Mesenchymal stem cell (in vitro differentiated cells and primary cell): ENCODE data around the gene CDYL2.

Experiments
- DNase-seq: peaks from one replicate; pipeline ENCODE4 v3.0.0-alpha.2; 2013
- H2AFZ ChIP-seq: one replicate; pipeline ENCODE4 v1.6.1; 2013; ENCODE audit warnings: low read depth, mild to moderate bottlenecking, control low read depth, inconsistent platforms, low read length, moderate library complexity
- H2AK5ac ChIP-seq: 2 replicates; pipeline ENCODE4 v1.6.1; 2013; ENCODE audit warnings: low read length, moderate library complexity, mild to moderate bottlenecking, inconsistent platforms; ENCODE audit not compliant: severe bottlenecking
- H2BK120ac ChIP-seq: one replicate; pipeline ENCODE4 v1.6.1; 2013; ENCODE audit warnings: low read depth, mild to moderate bottlenecking, inconsistent platforms, low read length, moderate library complexity
- H2BK12ac ChIP-seq, 2 experiments: one replicate each; pipeline ENCODE4 v1.6.1; 2013; ENCODE audit warnings: inconsistent platforms in 2 of 2, low read length in 2 of 2, mild to moderate bottlenecking in 2 of 2, moderate library complexity in 2 of 2, control low read depth in 1 of 2
- H2BK15ac ChIP-seq: one replicate; pipeline ENCODE4 v1.6.1; 2013; ENCODE audit warnings: mild to moderate bottlenecking, low read depth, inconsistent platforms; ENCODE audit not compliant: poor library complexity, severe bottlenecking
- H2BK5ac ChIP-seq: 2 replicates; pipeline ENCODE4 v1.6.1; 2013; ENCODE audit warnings: low read depth, mild to moderate bottlenecking, low read length, control low read depth, inconsistent platforms; ENCODE audit not compliant: poor library complexity, severe bottlenecking
- H3K14ac ChIP-seq, 2 experiments: one replicate each; pipeline ENCODE4 v1.6.1; 2013; ENCODE audit warnings: inconsistent platforms in 2 of 2, low read length in 2 of 2, control low read depth in 1 of 2, mild to moderate bottlenecking in 1 of 2, moderate library complexity in 1 of 2
- H3K18ac ChIP-seq, 2 experiments: one replicate each; pipeline ENCODE4 v1.6.1; 2013; ENCODE audit warnings: inconsistent platforms in 2 of 2, low read length in 2 of 2, control low read depth in 1 of 2, low read depth in 1 of 2, mild to moderate bottlenecking in 1 of 2
- H3K23ac ChIP-seq, 2 experiments: one replicate each; pipeline ENCODE4 v1.6.1; 2013; ENCODE audit warnings: inconsistent platforms in 2 of 2, low read length in 2 of 2, mild to moderate bottlenecking in 2 of 2, moderate library complexity in 2 of 2, control low read depth in 1 of 2
- H3K27ac ChIP-seq: 2 replicates; pipeline ENCODE4 v1.5.1; 2013; ENCODE audit warnings: mild to moderate bottlenecking, moderate library complexity, low read length, control low read depth, inconsistent platforms; ENCODE audit not compliant: poor library complexity, severe bottlenecking
- H3K27me3 ChIP-seq, 2 experiments: 2 replicates each; pipeline versions ENCODE4 v1.6.1 to v1.7.0; 2013; ENCODE audit warnings: low read length in 2 of 2, mild to moderate bottlenecking in 2 of 2, moderate library complexity in 2 of 2, control low read depth in 1 of 2, inconsistent platforms in 1 of 2; ENCODE audit not compliant: control insufficient read depth in 1 of 2, insufficient read depth in 1 of 2
- H3K36me3 ChIP-seq, 2 experiments: 2 replicates each; pipeline versions ENCODE4 v1.6.1 to v1.7.0; 2013; ENCODE audit warnings: low read length in 2 of 2, control low read depth in 1 of 2, inconsistent platforms in 1 of 2, low read depth in 1 of 2, mild to moderate bottlenecking in 1 of 2; ENCODE audit not compliant: insufficient read depth in 2 of 2, control insufficient read depth in 1 of 2
- H3K4ac ChIP-seq, 2 experiments: one replicate each; pipeline ENCODE4 v1.6.1; 2013; ENCODE audit warnings: inconsistent platforms in 2 of 2, low read length in 2 of 2, mild to moderate bottlenecking in 2 of 2, moderate library complexity in 2 of 2, control low read depth in 1 of 2, low read depth in 1 of 2
- H3K4me1 ChIP-seq: 2 replicates; pipeline ENCODE4 v1.6.1; 2013; ENCODE audit warnings: low read depth, low read length, control low read depth; ENCODE audit not compliant: control insufficient read depth, insufficient read depth
- H3K4me2 ChIP-seq: 2 replicates; pipeline ENCODE4 v1.6.1; 2013; ENCODE audit warnings: low read length, mild to moderate bottlenecking, inconsistent platforms; ENCODE audit not compliant: poor library complexity, severe bottlenecking
- H3K4me3 ChIP-seq, 2 experiments: 2 replicates each; pipeline versions ENCODE4 v1.5.1 to v1.7.0; 2013; ENCODE audit warnings: low read length in 2 of 2, mild to moderate bottlenecking in 2 of 2, control low read depth in 1 of 2, low read depth in 1 of 2; ENCODE audit not compliant: insufficient read depth in 1 of 2
- H3K79me1 ChIP-seq: replicated peaks from 2 replicates; pipeline ENCODE4 v1.6.1; 2013; ENCODE audit warnings: mild to moderate bottlenecking, control low read depth, low read length, inconsistent platforms; ENCODE audit not compliant: poor library complexity, severe bottlenecking
- H3K9ac ChIP-seq: 2 replicates; pipeline ENCODE4 v1.7.0; 2013; ENCODE audit warnings: mild to moderate bottlenecking, low read length, moderate library complexity
- H3K9me3 ChIP-seq: 2 replicates; pipeline ENCODE4 v1.7.0; 2013; ENCODE audit warnings: mild to moderate bottlenecking, low read length; ENCODE audit not compliant: control insufficient read depth
- H4K8ac ChIP-seq: one replicate; pipeline ENCODE4 v1.6.1; 2013; ENCODE audit warnings: inconsistent platforms, mild to moderate bottlenecking, low read length, moderate library complexity
- H4K91ac ChIP-seq: one replicate; pipeline ENCODE4 v1.6.1; 2013; ENCODE audit warnings: mild to moderate bottlenecking, low read length, inconsistent platforms
- WGBS: methylation state at CpG from one replicate; pipeline ENCODE4 v1.1.7; 2013; ENCODE audit warnings: mixed read lengths; 5-methylcytosine and 5-hydroxymethylcytosine counted together

CDYL2 gene

DNA sequence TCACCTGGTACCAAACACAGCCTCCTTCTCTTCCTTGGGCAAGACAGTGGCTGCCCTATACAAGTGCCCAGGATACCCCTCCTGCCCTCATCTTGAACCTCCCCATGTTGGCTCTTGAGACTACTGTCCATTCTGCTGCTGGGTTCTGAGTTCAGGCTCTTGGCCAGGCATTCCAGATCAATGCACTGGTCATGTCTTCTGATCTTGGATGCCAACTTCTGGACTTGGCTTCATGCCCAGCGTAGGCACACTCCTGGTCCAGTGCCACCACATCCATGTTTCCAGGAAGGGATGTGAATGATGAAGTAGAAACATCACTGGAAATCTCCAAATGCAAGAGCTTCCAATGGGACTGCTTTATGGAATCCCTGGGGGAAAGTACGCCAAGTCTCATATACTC is 212.1 kb downstream of the CDYL2 start:
- WGBS, result 94% methylated on average over 2 of the region's 2 CpGs
- H4K91ac ChIP-seq, result no peak overlapping the region
- no peak overlapping the region for H3K27ac ChIP-seq
- no peak overlapping the region for H2BK5ac ChIP-seq
- no peak overlapping the region for H2BK120ac ChIP-seq
- H3K18ac ChIP-seq, result no peak overlapping the region
- no peak overlapping the region for H3K9ac ChIP-seq
- no peak overlapping the region for H2BK15ac ChIP-seq
- no peak for DNase-seq
- no peak overlapping the region for H3K4me2 ChIP-seq
- H3K14ac ChIP-seq, result no peak overlapping the region
- H3K36me3 ChIP-seq, result no peaks in the 10 kb centered on the region
- H3K9me3 ChIP-seq, result no peaks in the 10 kb centered on the region
- no peaks in the 10 kb centered on the region for H3K79me1 ChIP-seq
- no peak overlapping the region for H3K23ac ChIP-seq
- H3K27me3 ChIP-seq, result no peaks in the 10 kb centered on the region
- H3K4ac ChIP-seq, result no peak overlapping the region
- no peak overlapping the region for H4K8ac ChIP-seq
- H2AK5ac ChIP-seq, result no peak overlapping the region
- H2AFZ ChIP-seq, result no peak overlapping the region
- no peak overlapping the region for H3K4me3 ChIP-seq
- no peak overlapping the region for H2BK12ac ChIP-seq
- H3K4me1 ChIP-seq, result no peaks in the 10 kb centered on the region

DNA sequence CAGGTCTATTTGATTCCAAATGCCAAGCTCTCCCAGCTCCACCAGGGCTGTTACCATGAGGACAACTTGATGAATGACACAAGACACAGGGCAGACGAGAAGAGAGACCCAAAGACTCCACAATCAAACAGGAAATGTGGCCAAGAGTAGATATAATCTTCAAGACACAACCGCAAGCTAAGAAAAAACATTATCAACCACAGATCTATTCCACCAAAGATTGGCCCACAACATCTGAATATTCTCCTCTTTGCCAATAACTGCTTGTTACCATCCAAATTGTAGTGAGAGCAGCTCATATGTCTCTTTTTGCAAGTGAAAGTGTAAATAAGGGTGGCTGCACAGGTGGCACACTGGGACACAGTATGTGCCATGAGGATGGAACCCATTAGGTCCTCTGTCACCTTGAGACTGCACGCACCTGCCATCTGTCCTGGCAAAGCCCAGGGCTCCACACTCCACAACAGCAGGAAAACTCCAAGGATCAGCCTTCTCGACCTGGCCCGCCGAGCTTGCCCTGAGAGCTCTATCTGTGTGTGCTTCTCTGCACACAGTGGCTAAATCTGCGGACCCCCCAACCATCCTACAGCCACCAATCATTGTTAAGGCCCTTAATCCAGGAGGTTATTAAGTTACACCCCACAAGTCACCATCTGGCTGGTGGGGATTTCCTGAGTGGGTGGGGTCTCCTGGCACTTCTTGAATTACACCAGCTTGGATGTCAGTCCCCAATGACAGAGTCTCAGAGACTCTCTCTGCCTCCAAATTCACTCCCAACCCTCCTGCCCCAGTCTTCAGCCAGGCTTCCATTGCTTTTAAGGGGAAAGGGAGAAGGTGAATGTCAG is 213.1 kb downstream of the CDYL2 start:
- no peak overlapping the region for H4K91ac ChIP-seq
- H3K4ac ChIP-seq, result no peak overlapping the region
- H3K14ac ChIP-seq, result no peak overlapping the region
- no peak overlapping the region for H3K9ac ChIP-seq
- H2BK15ac ChIP-seq, result no peak overlapping the region
- H2BK12ac ChIP-seq, result no peak overlapping the region
- H2BK5ac ChIP-seq, result no peak overlapping the region
- H3K4me3 ChIP-seq, result no peak overlapping the region
- H3K79me1 ChIP-seq, result no peaks in the 10 kb centered on the region
- no peak overlapping the region for H2AFZ ChIP-seq
- WGBS, result 78% methylated on average over 6 of the region's 7 CpGs
- H3K9me3 ChIP-seq, result no peaks in the 10 kb centered on the region
- no peak overlapping the region for H4K8ac ChIP-seq
- no peak for DNase-seq
- no peak overlapping the region for H2AK5ac ChIP-seq
- no peaks in the 10 kb centered on the region for H3K36me3 ChIP-seq
- no peaks in the 10 kb centered on the region for H3K4me1 ChIP-seq
- H3K23ac ChIP-seq, result no peak overlapping the region
- H3K27ac ChIP-seq, result no peak overlapping the region
- no peak overlapping the region for H2BK120ac ChIP-seq
- no peak overlapping the region for H3K4me2 ChIP-seq
- H3K18ac ChIP-seq, result no peak overlapping the region
- H3K27me3 ChIP-seq, result no peaks in the 10 kb centered on the region

DNA sequence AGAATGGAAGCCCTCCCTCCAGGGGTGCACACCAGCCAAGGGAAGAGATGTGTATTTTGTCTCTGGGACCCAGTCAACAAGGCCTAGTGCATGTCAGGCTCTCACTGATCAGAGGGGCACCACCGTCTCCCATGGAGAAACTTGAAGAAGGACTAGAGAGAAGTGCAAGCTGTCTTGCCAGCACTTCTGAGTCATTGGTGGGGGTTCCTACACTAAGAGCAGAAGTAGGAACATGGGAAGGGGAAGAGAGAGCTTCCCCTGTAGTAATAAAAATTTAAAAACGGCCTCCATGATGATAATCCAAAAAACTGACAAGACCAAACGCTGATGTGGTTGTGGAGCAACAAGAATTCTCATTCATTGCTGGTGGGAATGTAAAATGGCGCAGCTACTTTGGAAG is 217.3 kb downstream of the CDYL2 start:
- Histone ChIP-seq H2AK5ac (no peak overlapping the region), H4K91ac (no peak overlapping the region), H2BK15ac (no peak overlapping the region), H3K18ac (no peak overlapping the region), H2BK5ac (no peak overlapping the region), H3K79me1 (no peaks in the 10 kb centered on the region), H3K23ac (no peak overlapping the region), H4K8ac (no peak overlapping the region), H3K14ac (no peak overlapping the region), H2BK120ac (no peak overlapping the region), H2AFZ (no peak overlapping the region), H3K36me3 (no peaks in the 10 kb centered on the region), H3K9ac (no peak overlapping the region), H3K4me1 (no peaks in the 10 kb centered on the region), H3K9me3 (no peaks in the 10 kb centered on the region), H2BK12ac (no peak overlapping the region), H3K4ac (no peak overlapping the region), H3K27ac (no peak overlapping the region), H3K4me2 (no peak overlapping the region), H3K27me3 (no peaks in the 10 kb centered on the region), H3K4me3 (no peak overlapping the region)
- WGBS, result 86% methylated on average over 3 of the region's 4 CpGs
- DNase-seq, result no peak

DNA sequence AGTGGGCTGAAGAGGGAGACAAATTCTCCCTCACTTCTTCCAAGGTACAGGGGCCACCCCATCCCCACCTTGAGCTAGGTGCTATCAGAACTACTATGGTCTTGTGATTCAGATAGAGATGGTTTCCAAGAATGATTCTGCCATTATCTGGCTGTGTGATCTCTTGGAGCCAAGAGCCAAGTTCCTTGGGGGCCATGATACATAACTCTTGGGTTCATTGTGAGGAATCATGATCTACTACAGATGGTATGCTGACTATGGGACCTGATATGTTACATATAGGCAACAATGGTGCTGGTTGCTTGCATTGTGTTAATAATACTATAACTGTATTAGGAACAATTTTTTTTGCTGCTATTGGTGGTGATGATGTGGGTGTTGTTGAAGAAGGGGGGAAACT is 217.9 kb downstream of the CDYL2 start:
- Histone ChIP-seq H3K27me3 (no peaks in the 10 kb centered on the region), H2BK12ac (no peak overlapping the region), H2AK5ac (no peak overlapping the region), H4K8ac (no peak overlapping the region), H3K4me1 (no peaks in the 10 kb centered on the region), H4K91ac (no peak overlapping the region), H2BK120ac (no peak overlapping the region), H3K4me2 (no peak overlapping the region), H3K79me1 (no peaks in the 10 kb centered on the region), H3K18ac (no peak overlapping the region), H2AFZ (no peak overlapping the region), H3K23ac (no peak overlapping the region), H3K4ac (no peak overlapping the region), H3K4me3 (no peak overlapping the region), H3K27ac (no peak overlapping the region), H2BK15ac (no peak overlapping the region), H3K9ac (no peak overlapping the region), H3K14ac (no peak overlapping the region), H3K9me3 (no peaks in the 10 kb centered on the region), H2BK5ac (no peak overlapping the region), H3K36me3 (no peaks in the 10 kb centered on the region)
- DNase-seq, result no peak
